Measurements from ENCODE around the gene DALRD3.
A peak's percentile ranks its signal among the peaks of the same experiment; 100 is the strongest.

Gene DALRD3

GRCh38 chr3:49021813-49022687 lies 3.7 kb upstream of the DALRD3 start, which contains the start of gene NDUFAF3 (continued):
- TF ChIP-seq AEBP2 (tag by site-specific recombination; IDR thresholded peaks at IDR 0.05; ENCODE audit: borderline replicate concordance): no peak
- no peak for TF ChIP-seq ZNF624 (tag by site-specific recombination; IDR thresholded peaks at IDR 0.05)
- TF ChIP-seq ZIC2 (tag by site-specific recombination; IDR thresholded peaks at IDR 0.05): peak; percentile 65
- TF ChIP-seq ZBTB8A (tag by site-specific recombination; IDR thresholded peaks at IDR 0.05): peak; percentile 76
- TF ChIP-seq MZF1 (tag by site-specific recombination; IDR thresholded peaks at IDR 0.05; ENCODE audit: borderline replicate concordance): peak; percentile 46; the same call in 1 of the 2 replicates
- peak; percentile 74 for TF ChIP-seq GLIS1 (tag by site-specific recombination; IDR thresholded peaks at IDR 0.05)
- peak; percentile 87 for TF ChIP-seq ZNF639 (tag by site-specific recombination; IDR thresholded peaks at IDR 0.05)
- no peak for TF ChIP-seq ZNF214 (tag by site-specific recombination; IDR thresholded peaks at IDR 0.05; ENCODE audit: borderline replicate concordance)
- no peak for TF ChIP-seq ZNF155 (tag by site-specific recombination; IDR thresholded peaks at IDR 0.05)
- peak; percentile 87 for TF ChIP-seq ZNF501 (tag by site-specific recombination; IDR thresholded peaks at IDR 0.05)
- TF ChIP-seq ZNF610 (tag by site-specific recombination; IDR thresholded peaks at IDR 0.05; ENCODE audit: borderline replicate concordance): peak; percentile 75; the same call in 1 of the 2 replicates
- no peak for TF ChIP-seq ZNF621 (tag by site-specific recombination; IDR thresholded peaks at IDR 0.05)
- TF ChIP-seq ZEB2 (tag by site-specific recombination; IDR thresholded peaks at IDR 0.05): peak; percentile 100
- TF ChIP-seq ZBTB10 (tag by site-specific recombination; IDR thresholded peaks at IDR 0.05): no peak
- no peak for TF ChIP-seq SCRT1 (tag by site-specific recombination; IDR thresholded peaks at IDR 0.05; ENCODE audit: borderline replicate concordance)
- TF ChIP-seq ZNF792 (tag by site-specific recombination; IDR thresholded peaks at IDR 0.05): peak; percentile 38; the same call in 1 of the 2 replicates
- TF ChIP-seq ZNF704 (tag by site-specific recombination; IDR thresholded peaks at IDR 0.05): 0 out of 2 replicates have a peak, but pooled peaks have one; percentile 7
- peak; percentile 37; the same call in 1 of the 2 replicates for TF ChIP-seq ZNF239 (tag by site-specific recombination; IDR thresholded peaks at IDR 0.05)
- TF ChIP-seq ZFP37 (tag by site-specific recombination; IDR thresholded peaks at IDR 0.05): peak; percentile 79
- peak; percentile 88 for TF ChIP-seq YY1 (tag by site-specific recombination; IDR thresholded peaks at IDR 0.05)
- peak; percentile 86 for TF ChIP-seq ZNF692 (tag by site-specific recombination; IDR thresholded peaks at IDR 0.05)
- TF ChIP-seq ZNF670 (tag by site-specific recombination; IDR thresholded peaks at IDR 0.05; ENCODE audit: low read depth): no peak
- TF ChIP-seq ZNF394 (tag by site-specific recombination; IDR thresholded peaks at IDR 0.05; ENCODE audit: borderline replicate concordance): peak; percentile 59
- TF ChIP-seq SP3 (tag by site-specific recombination; IDR thresholded peaks at IDR 0.05): peak; percentile 78
- no peak for TF ChIP-seq ZNF266 (tag by site-specific recombination; IDR thresholded peaks at IDR 0.05; ENCODE audit: low read depth)
- TF ChIP-seq ZBTB6 (tag by site-specific recombination; IDR thresholded peaks at IDR 0.05): 0 out of 2 replicates have a peak, but pooled peaks have one; percentile 65
- 0 out of 2 replicates have a peak, but pooled peaks have one; percentile 50 for TF ChIP-seq PBX3 (CRISPR knock-in tag; IDR thresholded peaks at IDR 0.05)
- no peak for TF ChIP-seq ZNF768 (tag by site-specific recombination; IDR thresholded peaks at IDR 0.05)

Measured in HEK293 (cell line).